Stomach (tissue), 9 donors: Measurements from ENCODE around the gene ALDH1A1. TPM values are rescaled to one million over a fixed set of nuclear protein-coding genes. Genes with fewer than 3 reads are reported as not detected.
A peak's percentile ranks its signal among the peaks of the same experiment; 100 is the strongest.

Source experiments
- DNase-seq, 2 donors: peaks; one replicate each; pipeline versions ENCODE4 v3.0.0 to v3.0.0-alpha.2; 2013 to 2019
- H3K27ac ChIP-seq, 5 donors: fragments of 200-600 bp in 4 of 5; sonication (generic) in 4 of 5; one replicate each; pipeline ENCODE4 v1.5.1; 2013 to 2019; ENCODE audit warnings: mild to moderate bottlenecking in 1 of 5, moderate library complexity in 1 of 5
- H3K27me3 ChIP-seq, 3 donors: fragments of 200-600 bp; sonication (generic); one replicate each; pipeline ENCODE4 v1.5.1; 2017 to 2019; ENCODE audit warnings: mixed run types in 1 of 3
- H3K36me3 ChIP-seq, 4 donors: fragments of 200-600 bp; sonication (generic); 1 replicate in 3 of 4; 2 replicates in 1 of 4; pipeline ENCODE4 v1.5.1; 2016 to 2019
- H3K4me1 ChIP-seq, 4 donors: fragments of 200-600 bp; sonication (generic); one replicate each; pipeline ENCODE4 v1.5.1; 2016 to 2019
- H3K4me3 ChIP-seq, 4 donors: fragments of 200-600 bp; sonication (generic) in 3 of 4; one replicate each; pipeline ENCODE4 v1.5.1; 2016 to 2019; ENCODE audit warnings: mild to moderate bottlenecking in 1 of 4
- H3K9me3 ChIP-seq, 4 donors: fragments of 200-600 bp; sonication (generic); one replicate each; pipeline ENCODE4 v1.5.1; 2016 to 2019
- CTCF ChIP-seq, 7 experiments: fragments of 450-650 bp in 4 of 7; fragments of 200-600 bp in 3 of 7; sonication (generic) in 3 of 7; IDR thresholded peaks; one replicate each; pipeline ENCODE4 v1.5.1; 2016 to 2019; ENCODE audit warnings: antibody characterized with exemption in 7 of 7, control low read depth in 2 of 7, mild to moderate bottlenecking in 1 of 7
- EP300 ChIP-seq: sonication (generic); formaldehyde crosslinking; IDR thresholded peaks from one replicate; pipeline ENCODE4 v1.6.1; 2017; ENCODE audit warnings: antibody characterized with exemption
- POLR2A ChIP-seq, 4 donors: fragments of 450-650 bp; IDR thresholded peaks; one replicate each; pipeline ENCODE4 v1.6.1; 2016; ENCODE audit warnings: antibody characterized with exemption in 4 of 4, control low read depth in 2 of 4, mild to moderate bottlenecking in 1 of 4, moderate library complexity in 1 of 4
- POLR2AphosphoS5 ChIP-seq, 3 donors: sonication (generic); formaldehyde crosslinking; IDR thresholded peaks; one replicate each; pipeline ENCODE4 v1.6.1; 2016; ENCODE audit warnings: antibody characterized with exemption in 3 of 3
- WGBS, 5 donors: extraction: QIAGEN DNeasy Blood & Tissue Kit in 3 of 5; methylation state at CpG; one replicate each; pipeline versions ENCODE4 v1.1.5 to v1.1.7; 2013 to 2018; 5-methylcytosine and 5-hydroxymethylcytosine counted together
- intact Hi-C: fragments of 100-400 bp; cut with DNase I; formaldehyde crosslinking; loops from one replicate; pipeline ENCODE4 v1.15.1; 2023; ENCODE audit warnings: low total_unique reads
- polyA plus RNA-seq, 3 donors: library from polyadenylated mRNA; stranded (reverse); fragments of 200-250 nt; gene quantifications; one replicate each; pipeline ENCODE4 v1.2.3, GENCODE V29; 2013
- total RNA-seq, 5 donors: library from RNA; depleted of rRNA; stranded (reverse); fragments of >200 nt; gene quantifications; one replicate each; pipeline versions ENCODE4 v1.1.0 to v1.2.3, GENCODE V29; 2014 to 2016
- donor health status: healthy with polysubstance abuse.
- donor health status: Bipolar disorder and iron deficiency.
- donor health status: healthy.

Gene ALDH1A1
- total and polyA plus RNA-seq, 8 donors, result 92.1 to 423 (median 252) TPM

GRCh38 chr9:72915659-72916058 lies 37.2 kb downstream of the ALDH1A1 start:
- H3K27ac ChIP-seq, result no peak overlapping the region
- DNase-seq, result no peak
- no peaks in the 10 kb centered on the region for H3K27me3 ChIP-seq
- WGBS, 5 donors, result 60 to 78% (median 73%) methylated on average over 5 of the region's 5 CpGs
- H3K4me3 ChIP-seq, result no peak overlapping the region
- H3K36me3 ChIP-seq, result peaks cover 12 to 50% (median 36%) of the 10 kb centered on the region in 4 donors
- no peaks in the 10 kb centered on the region for H3K9me3 ChIP-seq
- TF ChIP-seq POLR2AphosphoS5 (IDR thresholded peaks at IDR 0.05) (no peak), POLR2A (IDR thresholded peaks at IDR 0.05) (no peak), CTCF (IDR thresholded peaks at IDR 0.05) (no peak), EP300 (no peak)
- H3K4me1 ChIP-seq, result peaks cover 0 to 30% (median 9%) of the 10 kb centered on the region in 4 donors
- intact Hi-C loops, result no loop called here

GRCh38 chr9:72914750-72915149 lies 38.1 kb downstream of the ALDH1A1 start:
- DNase-seq, result no peak
- TF ChIP-seq POLR2A (IDR thresholded peaks at IDR 0.05), result no peak
- no peak for TF ChIP-seq EP300
- no peak for TF ChIP-seq CTCF (IDR thresholded peaks at IDR 0.05)
- TF ChIP-seq POLR2AphosphoS5 (IDR thresholded peaks at IDR 0.05), result no peak
- peaks cover 12 to 47% (median 36%) of the 10 kb centered on the region in 4 donors for H3K36me3 ChIP-seq
- H3K9me3 ChIP-seq, result no peaks in the 10 kb centered on the region
- 51 to 95% (median 70%) methylated on average over 2 of the region's 2 CpGs for whole genome bisulfite sequencing, 5 donors
- intact Hi-C loops, result no loop called here
- no peak overlapping the region for H3K27ac ChIP-seq
- peaks cover 0 to 35% (median 9%) of the 10 kb centered on the region in 4 donors for H3K4me1 ChIP-seq
- H3K4me3 ChIP-seq, result no peak overlapping the region
- no peaks in the 10 kb centered on the region for H3K27me3 ChIP-seq

- H3K27ac ChIP-seq, result peak overlapping the region in 2 of 5 donors; percentile 9 to 54
- WGBS, 5 donors, result 82 to 96% (median 91%) methylated on average over 4 of the region's 4 CpGs
- no peak overlapping the region for H3K4me3 ChIP-seq
- TF ChIP-seq EP300 (no peak), POLR2AphosphoS5 (IDR thresholded peaks at IDR 0.05) (no peak), POLR2A (IDR thresholded peaks at IDR 0.05) (no peak), CTCF (IDR thresholded peaks at IDR 0.05) (no peak)
- intact Hi-C loops, result no loop called here
- no peaks in the 10 kb centered on the region for H3K9me3 ChIP-seq
- H3K27me3 ChIP-seq, result no peaks in the 10 kb centered on the region
- DNase-seq, result no peak
- peaks cover 12 to 40% (median 34%) of the 10 kb centered on the region in 4 donors for H3K36me3 ChIP-seq
- H3K4me1 ChIP-seq, result peaks cover 0 to 35% (median 9%) of the 10 kb centered on the region in 4 donors
Observed at GRCh38 chr9:72913382-72914009, 39.4 kb downstream of the ALDH1A1 start.

GRCh38 chr9:72912476-72913381 lies 40.1 kb downstream of the ALDH1A1 start:
- Histone ChIP-seq H3K4me3 (no peak overlapping the region), H3K9me3 (no peaks in the 10 kb centered on the region), H3K4me1 (peaks cover 0 to 38% (median 10%) of the 10 kb centered on the region in 4 donors), H3K27me3 (no peaks in the 10 kb centered on the region), H3K36me3 (peaks cover 12 to 37% (median 29%) of the 10 kb centered on the region in 4 donors), H3K27ac (peak overlapping the region in 3 of 5 donors; percentile 9 to 54 (median 42))
- 85 to 90% (median 87%) methylated on average over 7 of the region's 7 CpGs for WGBS, 5 donors
- no peak for TF ChIP-seq EP300
- no peak for TF ChIP-seq POLR2AphosphoS5 (IDR thresholded peaks at IDR 0.05)
- TF ChIP-seq POLR2A (IDR thresholded peaks at IDR 0.05), result no peak
- TF ChIP-seq CTCF (IDR thresholded peaks at IDR 0.05), result no peak
- intact Hi-C loops, result no loop called here
- DNase-seq, result peak in 1 of 2 donors; percentile 21
